Vagina (tissue), 2 donors: ENCODE data around the gene SLC22A12.

Source experiments
- POLR2A ChIP-seq, 2 donors: fragments of 450-650 bp; IDR thresholded peaks; one replicate each; pipeline ENCODE4 v1.6.1; 2017; ENCODE audit warnings: antibody characterized with exemption in 2 of 2, mild to moderate bottlenecking in 2 of 2, moderate library complexity in 2 of 2
- POLR2AphosphoS5 ChIP-seq, 2 donors: sonication (generic); formaldehyde crosslinking; IDR thresholded peaks; one replicate each; pipeline ENCODE4 v1.9.0; 2017; ENCODE audit warnings: antibody characterized with exemption in 2 of 2, mild to moderate bottlenecking in 2 of 2, low read depth in 1 of 2; ENCODE audit not compliant: insufficient read depth in 1 of 2
- TF ChIP-seq, protein P1 (sequence below), 3 experiments: fragments of 450-650 bp in 2 of 3; fragments of 200-600 bp in 1 of 3; sonication (generic) in 1 of 3; IDR thresholded peaks; one replicate each; pipeline ENCODE4 v1.5.1; 2017 to 2019; ENCODE audit warnings: antibody characterized with exemption in 3 of 3, mild to moderate bottlenecking in 2 of 3, moderate library complexity in 2 of 3

DNA sequence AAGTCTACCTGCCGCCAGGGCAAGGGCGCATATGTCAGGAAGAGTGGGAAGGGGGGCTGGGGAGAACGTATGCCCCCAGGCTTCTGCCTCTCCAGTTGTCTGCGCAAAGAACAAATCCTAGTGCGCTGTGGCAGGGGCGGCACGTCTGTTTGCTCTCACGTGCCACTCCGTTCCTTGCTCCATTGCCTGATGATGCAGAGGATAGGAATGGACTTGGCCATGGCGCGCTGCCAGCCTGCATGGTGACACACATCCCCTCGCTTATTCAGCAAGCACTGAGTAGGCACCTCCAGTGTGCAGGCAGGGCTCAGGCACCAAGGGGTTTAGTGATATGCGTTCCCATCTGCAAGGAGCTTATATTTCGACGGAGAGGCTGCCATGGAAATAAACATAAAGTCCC lies 45.4 kb upstream of the SLC22A12 start:
- TF ChIP-seq, protein P1, sequence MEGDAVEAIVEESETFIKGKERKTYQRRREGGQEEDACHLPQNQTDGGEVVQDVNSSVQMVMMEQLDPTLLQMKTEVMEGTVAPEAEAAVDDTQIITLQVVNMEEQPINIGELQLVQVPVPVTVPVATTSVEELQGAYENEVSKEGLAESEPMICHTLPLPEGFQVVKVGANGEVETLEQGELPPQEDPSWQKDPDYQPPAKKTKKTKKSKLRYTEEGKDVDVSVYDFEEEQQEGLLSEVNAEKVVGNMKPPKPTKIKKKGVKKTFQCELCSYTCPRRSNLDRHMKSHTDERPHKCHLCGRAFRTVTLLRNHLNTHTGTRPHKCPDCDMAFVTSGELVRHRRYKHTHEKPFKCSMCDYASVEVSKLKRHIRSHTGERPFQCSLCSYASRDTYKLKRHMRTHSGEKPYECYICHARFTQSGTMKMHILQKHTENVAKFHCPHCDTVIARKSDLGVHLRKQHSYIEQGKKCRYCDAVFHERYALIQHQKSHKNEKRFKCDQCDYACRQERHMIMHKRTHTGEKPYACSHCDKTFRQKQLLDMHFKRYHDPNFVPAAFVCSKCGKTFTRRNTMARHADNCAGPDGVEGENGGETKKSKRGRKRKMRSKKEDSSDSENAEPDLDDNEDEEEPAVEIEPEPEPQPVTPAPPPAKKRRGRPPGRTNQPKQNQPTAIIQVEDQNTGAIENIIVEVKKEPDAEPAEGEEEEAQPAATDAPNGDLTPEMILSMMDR (IDR thresholded peaks at IDR 0.05), result no peak
- no peak for TF ChIP-seq POLR2AphosphoS5 (IDR thresholded peaks at IDR 0.05; ENCODE audit: insufficient read depth in 1 of 2, low read depth in 1 of 2)
- no peak for TF ChIP-seq POLR2A (IDR thresholded peaks at IDR 0.05)
